Right ventricle myocardium inferior (tissue), 1 donor: Measurements from ENCODE around the gene CEP290. TPM values are rescaled to one million over a fixed set of nuclear protein-coding genes. Genes with fewer than 3 reads are reported as not detected.

Experiments
- ATAC-seq: fragments of 200-7000 bp; cut with Tn5 transposase; one replicate; pipeline ENCODE4 v1.9.1; 2020; ENCODE audit warnings: mild to moderate bottlenecking, moderate library complexity
- DNase-seq: peaks from one replicate; pipeline ENCODE4 v3.0.0; 2021; ENCODE audit errors: missing footprints
- intact Hi-C: fragments of 100-400 bp; cut with DNase I; formaldehyde crosslinking; loops from one replicate; pipeline ENCODE4 v1.11.0; 2022
- long read RNA-seq: library from polyadenylated mRNA; unstranded; transcript quantifications from one replicate; pipeline ENCODE4 v2.0.0, GENCODE V29; 2021
- total RNA-seq: library from RNA; stranded (reverse); fragmentation: NEBNext Ultra II Directional; extraction: Animal tissue kit (Norgen Biotek cat#: 25700); gene quantifications from one replicate; pipeline ENCODE4 v1.2.1, GENCODE V29; 2021
- donor health status: DM: no; HTN: yes; CAD: no; lungs with severe emphysema.

Gene CEP290
- total RNA-seq, result 6.1 TPM
- long read RNA-seq, result 0 reads

DNA sequence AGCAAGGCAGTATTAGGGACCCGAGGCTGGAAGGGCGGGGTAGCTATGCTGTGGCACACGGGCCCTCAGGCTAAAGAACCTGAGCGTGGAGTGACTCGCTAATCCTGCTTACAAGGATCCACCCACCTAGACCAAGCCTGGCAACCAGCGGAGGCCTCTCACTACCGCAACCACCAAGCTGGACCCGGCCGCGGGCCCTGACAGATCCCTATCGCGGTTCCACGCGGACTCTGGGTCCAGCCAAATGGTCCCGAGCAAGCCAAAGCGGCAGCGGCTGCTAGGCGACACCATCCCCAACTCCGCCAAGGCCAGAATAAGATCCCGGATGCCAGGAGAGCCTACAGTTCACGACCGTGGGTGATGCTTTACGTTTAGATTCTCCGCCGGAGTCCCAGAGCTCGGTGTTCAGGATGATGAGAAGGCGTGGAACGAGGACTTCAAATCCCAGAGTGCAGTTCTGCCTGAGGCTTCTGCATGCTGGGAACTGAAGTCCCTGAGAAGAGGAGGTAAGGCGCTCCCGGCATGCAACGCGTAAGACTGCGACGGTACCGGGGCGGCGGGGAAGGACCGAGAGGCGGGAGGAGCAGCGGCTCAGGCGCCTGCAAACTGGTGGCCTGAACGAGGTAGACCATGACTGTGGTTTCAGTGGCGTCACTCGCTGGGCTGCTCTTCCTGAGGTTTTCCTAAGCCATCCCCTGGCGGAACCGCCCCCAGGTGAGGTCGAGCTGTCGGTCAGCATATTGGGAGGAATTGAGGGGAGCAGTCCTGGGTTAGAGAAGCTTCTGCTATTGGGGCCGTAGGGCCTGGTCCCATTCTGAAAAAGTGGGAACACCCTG is at the start of gene CEP290, which contains the start of gene TMTC3:
CEP290 (minus strand) TSS at position 315 of the 836 bp plus-strand sequence. CDS start 781 bp downstream, outside the sequence.
TMTC3 (plus strand) TSS at position 534 of the 836 bp plus-strand sequence. CDS start 6,009 bp downstream, outside the sequence.
- peak; percentile 99 for ATAC-seq
- intact Hi-C loops, result loop anchor here (1.0 kb wide), 1 partner anchor 107 kb away; a partner anchor contains a TSS

DNA sequence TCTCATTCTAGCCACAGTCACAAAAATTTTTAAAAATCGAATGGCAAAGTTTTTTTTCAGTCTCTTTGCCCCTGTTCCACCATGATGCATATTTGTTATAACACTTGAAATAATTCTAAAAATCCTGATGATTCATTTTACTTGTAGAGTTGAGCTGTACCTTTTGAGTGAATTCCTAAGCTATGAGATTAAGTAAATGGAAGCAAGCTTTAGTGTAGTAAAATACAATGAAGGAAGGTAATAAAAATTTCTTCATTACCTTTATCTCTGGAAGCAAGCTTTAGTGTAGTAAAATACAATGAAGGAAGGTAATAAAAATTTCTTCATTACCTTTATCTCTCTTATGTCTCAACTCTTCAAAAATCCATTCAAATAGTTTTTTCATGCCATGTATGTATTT is 46.3 kb upstream of the CEP290 start:
- no peak for DNase-seq
- intact Hi-C loops, result no loop called here
- ATAC-seq, result no peak

More for the DNA sequence above, at the start of gene CEP290, which contains the start of gene TMTC3:
- peak; percentile 96 for DNase-seq

DNA sequence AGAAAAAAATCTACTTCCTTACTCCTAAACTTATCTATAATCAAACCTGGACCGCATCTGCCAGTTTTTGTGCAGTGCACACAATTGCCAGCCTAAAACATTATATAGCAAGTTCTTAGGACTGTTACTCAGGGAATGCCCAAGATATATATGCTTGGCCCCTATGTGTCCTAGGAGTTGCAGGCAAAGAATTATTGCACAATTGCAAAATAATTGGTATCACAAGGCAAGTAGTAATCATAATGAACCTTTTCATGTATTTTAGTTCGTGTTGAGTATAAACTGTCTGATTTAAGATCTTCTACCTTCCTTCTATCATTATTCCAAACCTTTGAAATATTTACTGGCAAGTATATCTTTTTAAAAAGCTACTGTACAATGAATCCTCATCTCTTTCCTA is 45.7 kb upstream of the CEP290 start:
- ATAC-seq (no peak), DNase-seq (no peak)
- intact Hi-C loops, result no loop called here

- intact Hi-C loops, result no loop called here
- no peak for DNase-seq
- no peak for ATAC-seq
These were observed 44.1 kb upstream of the CEP290 start for GRCh38 chr12:88185988-88186387.

DNA sequence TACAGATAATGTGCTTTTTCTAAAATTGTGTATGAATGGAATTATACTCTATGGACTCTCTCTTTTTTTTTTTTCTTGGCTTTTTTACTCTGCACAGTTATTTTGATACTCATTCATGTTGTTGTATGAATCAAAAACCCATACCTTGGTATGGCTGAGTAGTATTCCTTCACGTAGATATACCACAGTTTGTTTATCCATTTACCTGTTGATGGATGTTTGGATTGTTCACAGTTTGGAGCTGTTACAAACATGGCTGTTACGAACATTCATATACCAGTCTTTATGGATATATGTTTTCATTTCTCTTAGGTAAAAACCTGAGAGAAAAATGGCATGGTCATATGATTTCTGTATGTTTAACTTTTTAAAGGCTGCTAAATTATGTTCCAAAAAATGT is 43.4 kb upstream of the CEP290 start:
- ATAC-seq (no peak), DNase-seq (no peak)
- intact Hi-C loops, result no loop called here

DNA sequence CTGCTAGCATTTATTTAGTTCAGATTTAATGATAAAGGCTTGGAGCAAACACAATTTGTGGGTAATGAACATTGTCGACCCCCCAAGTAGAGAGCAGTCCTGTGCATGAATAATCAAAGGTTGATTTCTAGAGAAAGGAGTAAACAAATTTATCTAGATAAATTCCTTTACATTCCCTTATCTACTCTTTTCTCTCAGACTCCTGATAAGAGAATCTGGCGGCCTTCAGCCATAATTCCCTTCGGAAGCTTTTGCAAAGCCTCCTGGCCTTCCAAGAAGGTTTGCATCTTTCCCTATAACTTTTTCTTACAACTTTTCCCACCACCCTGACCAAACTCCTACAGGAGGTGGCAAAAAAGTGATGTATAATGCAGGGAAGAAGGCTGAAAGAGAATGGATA is 42.3 kb upstream of the CEP290 start:
- ATAC-seq (no peak), DNase-seq (no peak)
- intact Hi-C loops, result no loop called here

DNA sequence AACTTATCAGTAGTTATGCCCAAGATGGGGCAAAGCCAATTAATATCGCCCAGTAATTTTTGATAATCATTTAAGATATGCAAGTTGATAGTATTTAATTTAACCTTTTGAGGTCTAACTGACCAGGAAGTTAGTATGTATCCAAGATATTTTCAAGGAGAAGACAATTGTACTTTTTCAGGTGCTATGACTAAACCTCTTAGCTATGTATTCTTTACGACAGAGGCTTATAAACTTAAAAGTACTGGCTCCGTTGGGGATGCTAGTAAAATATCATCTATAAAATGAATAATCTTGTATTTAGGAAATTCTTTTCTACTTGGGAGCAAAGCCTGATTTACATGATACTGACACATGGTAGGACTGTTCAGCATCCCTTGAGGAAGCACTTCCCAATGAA is 40.5 kb upstream of the CEP290 start:
- ATAC-seq, result no peak
- DNase-seq, result no peak
- intact Hi-C loops, result no loop called here

DNA sequence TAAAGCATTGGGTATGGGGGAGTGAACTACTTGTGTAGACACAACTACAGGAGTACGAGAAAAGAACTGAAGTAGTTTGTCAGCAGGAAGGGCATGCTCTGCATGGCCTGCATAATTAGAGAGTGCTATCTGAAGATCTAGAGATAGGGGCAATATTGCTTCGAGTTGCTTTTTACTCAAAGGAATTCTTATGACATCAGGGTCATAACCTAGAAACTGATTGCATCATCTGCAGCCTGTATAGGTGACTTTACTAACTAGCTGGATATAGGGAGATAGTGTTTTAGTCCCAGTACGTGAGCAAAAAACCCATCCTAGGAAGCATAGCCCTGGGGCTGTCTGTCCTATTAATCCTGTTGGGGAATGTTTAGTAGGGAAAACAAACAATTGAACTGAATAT is 40.0 kb upstream of the CEP290 start:
- DNase-seq, result no peak
- ATAC-seq, result no peak
- intact Hi-C loops, result no loop called here

DNA sequence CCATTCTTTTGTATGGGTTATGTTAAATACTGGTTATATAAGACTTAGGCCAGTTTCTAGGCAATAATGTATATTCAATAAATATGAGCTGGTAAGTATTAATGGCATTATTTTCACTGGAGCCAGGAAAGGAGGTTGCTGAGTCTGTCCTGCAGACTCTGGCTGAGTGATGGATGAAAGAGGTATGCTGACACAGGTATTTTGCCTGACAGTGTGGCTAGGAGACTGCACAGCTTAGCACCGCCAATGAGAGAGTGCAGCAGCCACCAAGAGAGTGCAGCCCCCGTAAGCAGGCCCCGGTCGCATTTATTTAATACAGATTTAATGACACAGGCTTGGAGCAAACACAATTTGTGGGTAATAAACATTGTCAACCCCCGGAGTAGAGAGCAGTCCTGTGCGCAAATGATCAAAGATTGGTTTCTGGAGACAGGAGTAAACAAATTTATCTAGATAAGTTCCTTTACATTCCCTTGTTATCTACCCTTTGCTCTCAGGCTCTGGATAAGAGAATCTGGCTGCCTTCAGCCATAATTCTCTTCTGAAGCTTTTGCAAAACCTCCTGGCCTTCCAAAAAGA is 37.6 kb upstream of the CEP290 start:
- DNase-seq, result no peak
- intact Hi-C loops, result no loop called here
- no peak for ATAC-seq

DNA sequence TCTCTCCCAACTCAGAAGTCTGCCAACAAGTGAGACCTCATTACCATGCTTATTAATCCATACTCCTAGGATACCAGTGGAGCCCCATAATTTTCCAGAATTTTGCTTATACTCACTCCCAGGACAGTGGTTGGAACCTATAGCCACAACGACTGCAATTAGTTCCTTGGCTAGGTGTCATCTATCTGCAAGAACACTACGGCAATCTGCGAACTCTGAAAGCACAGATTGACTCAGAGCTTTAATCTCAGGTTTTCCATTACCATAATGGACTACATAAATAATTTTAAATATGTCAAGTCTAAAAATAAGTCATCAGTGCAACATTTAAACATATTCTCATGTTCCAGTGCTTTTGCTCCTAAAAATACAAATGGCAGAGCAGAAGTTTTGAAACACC is 33.7 kb upstream of the CEP290 start:
- ATAC-seq (no peak), DNase-seq (no peak)
- intact Hi-C loops, result no loop called here

DNA sequence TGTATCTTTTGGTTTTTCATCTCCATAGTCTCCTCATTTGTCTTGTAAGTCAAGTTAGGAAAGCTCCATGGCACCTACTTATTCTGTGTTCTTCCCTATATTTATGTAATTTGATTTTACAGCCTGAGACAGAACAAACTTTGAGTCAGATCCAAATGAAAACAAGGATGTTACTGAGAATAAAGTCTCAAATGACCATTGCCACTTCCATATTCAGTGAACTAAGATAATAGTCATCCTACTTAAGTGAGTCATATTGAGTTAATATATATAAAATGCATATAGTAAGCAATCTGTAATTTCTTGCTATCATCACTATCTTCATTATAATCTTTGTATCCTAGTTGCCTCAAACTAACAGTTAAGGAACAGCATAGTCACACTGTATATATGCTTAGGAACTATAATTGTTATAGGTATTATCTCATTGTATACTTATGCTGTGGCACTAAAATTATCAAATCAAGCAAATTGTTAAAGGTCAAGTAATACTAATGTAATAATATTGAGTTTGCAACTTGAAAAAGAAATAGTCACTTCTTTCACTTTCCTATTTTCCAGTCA is 31.0 kb upstream of the CEP290 start:
- ATAC-seq, result no peak
- intact Hi-C loops, result no loop called here
- DNase-seq, result no peak

DNA sequence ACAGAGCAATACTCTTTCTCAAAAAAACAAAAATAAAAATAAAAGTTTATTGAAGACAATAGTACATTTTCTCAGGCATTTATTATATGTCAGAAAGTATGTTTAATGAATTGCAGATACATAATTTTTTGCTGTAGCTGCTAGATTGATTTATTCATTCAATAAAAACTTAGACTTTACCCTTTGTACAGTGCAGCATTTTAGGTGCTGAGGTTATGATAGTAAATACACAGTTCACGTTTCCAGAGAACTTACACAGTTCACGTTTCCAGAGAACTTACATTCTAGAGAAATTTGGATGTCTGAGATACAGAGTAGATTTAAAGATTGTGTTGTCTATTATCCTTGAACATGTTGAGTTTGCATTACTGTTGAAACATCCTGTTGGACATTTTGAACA is 25.5 kb upstream of the CEP290 start:
- intact Hi-C loops, result no loop called here
- ATAC-seq (no peak), DNase-seq (no peak)

DNA sequence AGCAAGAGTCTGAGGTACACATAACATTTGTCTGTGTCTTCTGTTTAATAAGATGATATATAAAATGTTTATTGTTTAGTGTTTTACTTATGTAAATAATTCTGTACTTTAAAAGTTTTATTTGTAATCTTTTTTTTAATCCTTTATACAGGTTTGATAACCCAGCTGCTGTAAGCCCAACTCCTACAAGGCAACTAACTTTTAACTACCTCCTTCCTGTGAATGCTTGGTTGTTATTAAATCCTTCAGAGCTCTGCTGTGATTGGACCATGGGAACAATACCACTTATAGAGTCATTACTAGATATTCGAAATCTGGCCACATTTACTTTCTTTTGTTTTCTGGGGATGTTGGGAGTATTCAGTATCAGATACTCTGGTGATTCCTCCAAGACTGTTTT is 24.3 kb upstream of the CEP290 start:
- intact Hi-C loops, result no loop called here
- ATAC-seq (no peak), DNase-seq (no peak)

GRCh38 chr12:88163371-88163770 is 21.5 kb upstream of the CEP290 start:
- DNase-seq (no peak), ATAC-seq (no peak)
- intact Hi-C loops, result no loop called here

GRCh38 chr12:88156075-88156654 is 14.3 kb upstream of the CEP290 start:
- DNase-seq, result no peak
- no peak for ATAC-seq
- intact Hi-C loops, result loop anchor here (10.0 kb wide), 1 partner anchor 839 kb away; no protein-coding TSS in a partner anchor

GRCh38 chr12:88153959-88154358 is 12.1 kb upstream of the CEP290 start:
- intact Hi-C loops, result loop anchor here (10.0 kb wide), 1 partner anchor 841 kb away; no protein-coding TSS in a partner anchor
- DNase-seq (no peak), ATAC-seq (no peak)

- DNase-seq (no peak), ATAC-seq (no peak)
- intact Hi-C loops, result loop anchor here (10.0 kb wide), 1 partner anchor 845 kb away; no protein-coding TSS in a partner anchor
These were observed 8.2 kb upstream of the CEP290 start for GRCh38 chr12:88150063-88150462.

DNA sequence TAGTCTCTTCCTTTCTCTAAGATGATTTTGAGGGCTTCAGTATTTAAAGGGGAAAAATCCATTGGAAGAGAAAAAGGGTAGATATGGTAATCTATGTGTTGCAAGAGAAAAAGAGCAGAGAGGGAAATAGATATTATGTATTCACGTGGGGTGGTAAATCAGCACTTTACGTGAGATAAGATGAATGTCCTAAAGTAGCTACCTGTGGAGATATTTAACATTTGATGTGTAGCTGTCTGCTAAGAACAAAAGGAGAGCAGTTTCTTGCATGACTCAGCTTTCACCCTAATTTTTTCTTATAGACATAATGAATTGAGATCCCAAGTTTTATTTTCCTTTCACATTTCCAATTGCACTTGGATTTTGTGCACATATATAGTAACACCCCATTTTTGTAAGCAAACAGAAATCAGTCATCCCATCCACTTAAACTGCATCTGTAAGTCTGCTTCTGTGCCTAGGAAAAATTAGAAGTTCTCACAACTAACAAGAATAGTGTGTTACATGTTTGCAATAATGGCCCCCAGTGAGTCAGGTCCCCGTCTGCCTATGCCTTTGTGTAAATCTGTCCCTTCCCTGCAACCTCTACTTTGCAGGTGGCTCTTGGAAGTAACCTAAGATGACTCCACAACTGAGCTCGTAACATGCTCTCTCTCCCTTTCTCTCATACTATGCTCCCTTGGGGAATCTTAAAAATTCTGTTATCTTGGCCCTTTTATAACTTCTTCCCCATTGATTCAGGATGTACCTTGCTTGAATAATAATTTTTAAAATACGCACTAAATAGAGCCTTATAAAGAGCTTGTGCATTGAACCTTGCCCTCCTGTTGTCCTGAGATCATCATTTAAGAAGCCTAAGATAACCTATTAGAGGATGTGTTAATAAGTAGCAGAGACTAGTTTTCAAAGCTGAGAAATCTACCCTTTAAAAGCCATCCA is 3.9 kb upstream of the CEP290 start:
- DNase-seq (no peak), ATAC-seq (no peak)
- intact Hi-C loops, result no loop called here
